Endothelial cell of hepatic sinusoid (primary cell): Measurements from ENCODE around the gene PDE6G.
"Not testable (repeated sequence)": the region's sequence is repeated elsewhere in the genome, so short reads cannot be mapped to it uniquely, and the experiment has no call there.

ENCODE experiments used
- in situ Hi-C: cut with HindIII; loops from 2 replicates; pipeline ENCODE4 v1.10.0; 2017; ENCODE audit warnings: low sequenced_read_pairs

Gene PDE6G

DNA sequence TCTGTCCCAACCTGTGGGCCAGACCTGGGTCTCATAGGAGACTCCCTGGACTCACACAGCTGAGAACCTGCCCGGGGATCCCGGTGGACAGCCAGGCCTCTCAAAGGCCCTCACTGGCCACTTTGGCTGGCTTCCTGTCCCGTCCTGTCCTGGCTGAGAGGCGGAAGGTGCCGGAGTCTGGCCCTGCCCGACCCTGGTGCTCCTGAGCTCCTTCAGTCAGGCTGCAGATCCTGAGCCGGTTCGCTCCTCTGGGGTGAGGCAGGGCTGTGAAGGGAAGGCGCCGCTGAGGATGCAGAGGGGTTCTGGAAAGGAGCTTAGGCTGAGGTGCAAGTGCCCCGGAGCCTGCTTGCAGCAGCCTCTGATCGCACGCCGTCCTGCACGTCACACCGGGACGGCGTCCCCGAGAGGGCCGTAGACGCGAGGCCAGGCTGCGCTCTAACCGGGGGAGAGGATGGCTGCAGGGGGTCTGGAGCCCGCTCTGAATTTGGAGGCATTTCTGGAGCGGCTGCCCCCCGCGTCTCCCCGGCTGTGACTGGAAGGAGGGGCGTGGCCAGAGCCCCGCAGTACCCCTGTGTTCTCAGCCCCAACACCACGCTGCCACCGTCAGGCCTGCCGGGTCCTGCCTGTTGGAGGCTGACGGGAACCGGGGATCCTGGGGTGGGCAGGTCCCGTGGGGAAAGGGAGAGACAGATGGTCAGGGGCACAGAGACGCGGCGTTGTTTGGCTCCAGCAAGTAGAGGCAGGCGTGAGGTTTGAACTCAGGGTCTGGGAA, 31.6 kb upstream of the PDE6G start:
- in situ Hi-C loops = loop anchor here (5.0 kb wide), 1 partner anchor 111 kb away; no protein-coding TSS in a partner anchor

DNA sequence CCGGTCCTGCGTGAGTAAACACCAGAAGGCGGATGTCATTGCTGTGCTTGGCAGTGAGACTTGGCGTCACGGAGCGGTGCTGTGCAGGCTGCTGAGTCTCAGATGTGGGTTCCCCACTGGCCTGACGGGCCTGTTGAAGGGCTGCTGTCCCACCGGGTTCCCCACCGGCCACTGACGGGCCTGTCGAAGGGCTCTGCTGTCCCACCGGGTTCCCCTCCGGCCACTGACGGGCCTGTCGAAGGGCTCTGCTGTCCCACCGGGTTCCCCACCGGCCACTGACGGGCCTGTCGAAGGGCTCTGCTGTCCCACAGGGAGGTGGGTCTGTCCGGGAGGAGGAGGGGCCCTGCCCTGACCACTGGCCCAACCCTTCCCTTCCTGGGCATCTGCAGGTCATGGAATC, 30.3 kb upstream of the PDE6G start:
- in situ Hi-C loops = loop anchor here (5.0 kb wide), 1 partner anchor 109 kb away; no protein-coding TSS in a partner anchor

GRCh38 chr17:81685108-81685507, 28.8 kb upstream of the PDE6G start:
- in situ Hi-C loops = loop anchor here (5.0 kb wide), 1 partner anchor 108 kb away; no protein-coding TSS in a partner anchor

- in situ Hi-C loops = no loop called here
These were observed 28.1 kb upstream of the PDE6G start for GRCh38 chr17:81684442-81684911.

GRCh38 chr17:81683584-81684441, 27.5 kb upstream of the PDE6G start, which contains the start of the genes ARL16 and HGS:
TSS of gene ARL16 (minus strand) at chr17:81683797. CDS start at chr17:81683753, 44 bp downstream.
TSS of gene HGS (plus strand) at chr17:81684011. CDS start at chr17:81684067, 56 bp downstream.
- in situ Hi-C loops = no loop called here

GRCh38 chr17:81683208-81683583, 26.9 kb upstream of the PDE6G start:
- in situ Hi-C loops = no loop called here

DNA sequence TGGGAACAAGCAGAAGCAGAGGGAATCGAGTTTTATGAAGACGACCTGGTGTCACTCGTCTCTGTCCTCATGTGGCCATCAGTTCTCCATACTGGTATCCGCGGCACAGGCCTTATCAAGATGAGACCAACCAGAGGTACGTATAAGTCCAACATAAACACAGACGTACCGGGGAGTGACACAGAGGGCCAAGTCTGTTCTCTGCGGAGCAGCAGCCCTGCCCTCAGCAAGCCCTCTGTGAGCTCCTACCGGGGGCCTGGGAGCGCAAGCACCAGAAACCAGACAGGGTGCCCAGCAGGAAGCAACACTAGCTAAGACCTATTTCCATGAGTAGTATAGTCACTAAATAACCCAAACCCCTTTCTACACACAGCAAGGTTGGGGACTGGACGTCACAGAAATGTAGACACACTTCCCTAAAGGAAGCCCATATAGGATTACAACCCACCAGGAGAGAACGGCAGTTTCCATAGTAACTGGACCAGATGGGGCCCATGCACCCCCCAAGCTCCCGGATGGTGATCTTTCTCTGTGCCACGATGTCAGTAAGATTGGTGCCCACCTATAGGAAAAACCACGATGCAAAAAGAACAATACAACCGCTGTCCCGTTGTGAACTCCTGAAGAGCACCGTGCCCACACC, 26.3 kb upstream of the PDE6G start:
- in situ Hi-C loops = no loop called here

DNA sequence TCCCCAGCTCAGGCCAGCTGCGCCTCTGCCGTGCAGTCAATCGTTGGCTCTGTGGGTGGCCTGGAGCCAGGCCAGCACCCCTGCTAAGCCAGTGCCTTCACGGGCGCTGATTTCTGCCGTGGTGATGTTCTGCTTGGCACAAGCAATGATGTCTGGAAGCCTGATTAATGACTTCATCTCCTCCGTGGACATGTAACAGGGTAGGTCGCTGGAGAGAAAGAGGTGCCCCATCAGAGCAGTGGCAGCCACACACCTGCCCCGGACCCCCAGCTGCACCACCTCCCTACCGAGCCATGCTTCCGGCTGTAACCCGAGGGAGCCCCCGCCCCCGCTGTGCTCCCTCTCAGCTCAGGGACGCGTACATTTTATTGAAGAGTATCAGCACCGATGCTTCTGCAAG, 25.3 kb upstream of the PDE6G start:
- in situ Hi-C loops = no loop called here

- in situ Hi-C loops = no loop called here
These were observed 23.8 kb upstream of the PDE6G start for GRCh38 chr17:81680150-81680549.

- in situ Hi-C loops = no loop called here
These were observed 20.6 kb upstream of the PDE6G start for GRCh38 chr17:81676906-81677305.

- in situ Hi-C loops = not testable (repeated sequence)
These were observed 19.3 kb upstream of the PDE6G start for GRCh38 chr17:81675515-81676221.

DNA sequence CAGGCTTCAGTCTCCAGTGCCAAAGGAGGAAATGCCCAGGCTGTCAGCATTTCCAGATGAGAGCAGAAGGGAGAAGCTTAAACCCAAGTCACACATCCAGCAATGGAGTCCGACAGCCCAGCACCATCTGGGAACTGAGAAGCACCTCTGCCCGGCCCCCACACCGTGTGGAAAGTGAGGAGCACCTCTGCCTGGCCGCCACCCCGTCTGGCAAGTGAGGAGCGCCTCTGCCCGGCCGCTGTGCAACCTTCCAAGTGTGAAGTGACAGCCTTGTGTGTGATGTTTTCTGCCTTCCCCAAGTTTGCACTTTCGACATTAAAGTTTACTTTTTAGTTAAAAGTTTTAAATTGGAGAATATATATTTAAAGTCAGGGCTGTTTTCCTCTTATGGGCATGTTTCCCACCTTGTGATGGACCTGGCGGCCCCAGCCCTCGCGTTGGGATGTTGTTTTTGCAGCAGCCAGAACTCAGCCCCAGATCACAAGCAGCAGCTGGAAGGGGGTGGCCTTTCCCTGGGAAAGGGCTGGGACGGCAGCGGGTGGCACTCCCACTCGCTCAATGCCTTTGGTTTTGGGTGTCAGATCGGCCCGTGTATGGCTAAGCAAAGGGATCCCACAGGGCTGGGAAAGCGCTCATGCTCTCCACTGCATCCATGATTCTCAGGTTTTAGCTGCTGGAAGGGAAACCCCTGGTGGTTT, 17.4 kb upstream of the PDE6G start:
- in situ Hi-C loops = no loop called here

DNA sequence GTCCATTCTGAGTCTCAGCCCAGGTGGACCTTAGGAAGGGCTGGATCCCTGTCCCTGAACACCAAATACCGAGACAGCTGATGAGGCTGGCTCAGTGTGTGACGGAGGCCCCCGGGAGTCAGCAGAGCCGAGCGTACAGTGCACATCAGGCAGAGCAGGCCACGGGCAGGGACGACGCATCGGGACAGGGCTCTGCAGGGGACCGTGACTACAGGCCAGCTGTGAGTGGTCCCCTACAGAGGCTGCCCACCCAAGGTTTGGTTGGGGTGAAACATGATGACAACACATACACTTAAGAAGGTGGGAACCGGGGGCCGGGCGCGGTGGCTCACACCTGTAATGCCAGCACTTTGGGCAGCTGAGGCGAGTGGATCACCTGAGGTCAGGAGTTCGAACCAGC, 16.6 kb upstream of the PDE6G start:
- in situ Hi-C loops = no loop called here

GRCh38 chr17:81672504-81672903, 16.2 kb upstream of the PDE6G start:
- in situ Hi-C loops = no loop called here

- in situ Hi-C loops = no loop called here
These were observed 11.4 kb upstream of the PDE6G start for GRCh38 chr17:81667754-81668153.

DNA sequence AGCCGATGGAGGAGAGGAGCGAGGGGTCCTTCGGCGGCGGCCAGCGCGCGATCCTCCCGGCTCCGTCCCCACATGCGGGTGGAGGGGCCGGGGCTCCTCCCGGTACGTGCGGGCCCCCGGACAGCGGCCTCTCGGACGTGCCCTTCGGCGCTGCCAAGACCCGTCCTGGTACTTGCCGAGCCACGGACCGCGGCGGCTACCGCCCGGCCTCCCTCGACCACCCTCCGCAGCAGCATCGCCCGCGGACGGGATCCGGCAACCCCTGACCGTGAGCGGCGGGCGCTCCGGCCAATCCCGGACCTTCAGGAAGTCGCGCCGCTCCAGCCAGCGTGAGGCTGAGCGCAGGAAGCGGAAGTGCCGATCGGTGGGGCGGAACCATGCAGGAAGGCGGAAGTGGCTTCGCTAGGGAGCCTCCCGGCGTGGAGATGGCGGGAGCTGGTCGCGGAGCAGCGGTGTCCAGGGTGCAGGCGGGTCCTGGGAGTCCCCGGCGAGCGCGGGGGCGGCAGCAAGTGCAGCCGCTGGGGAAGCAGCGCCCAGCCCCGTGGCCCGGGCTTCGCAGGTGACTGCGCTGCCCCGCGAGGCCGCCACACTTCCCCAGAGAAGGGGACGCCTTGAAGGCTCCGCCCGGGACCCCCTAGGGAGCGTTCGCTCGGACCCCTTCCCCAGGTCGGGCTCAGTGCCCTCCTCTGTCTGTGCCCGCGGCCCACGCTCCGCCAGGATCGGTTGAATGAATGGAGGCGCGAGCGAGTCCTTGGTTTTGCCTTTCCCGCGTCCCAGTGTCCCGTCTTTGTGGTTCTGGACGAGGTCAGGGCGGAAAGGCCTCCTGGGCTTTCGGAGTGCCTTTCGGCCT, 10.2 kb upstream of the PDE6G start, which contains the start of the genes CCDC137 and OXLD1:
Gene CCDC137, plus strand, starts transcription at position 396 of the 850 bp plus-strand sequence. Its CDS starts 30 bp downstream, at position 426.
Gene OXLD1, minus strand, starts transcription at position 264 of the 850 bp plus-strand sequence. Its CDS starts 28 bp downstream, at position 236.
- in situ Hi-C loops = no loop called here

DNA sequence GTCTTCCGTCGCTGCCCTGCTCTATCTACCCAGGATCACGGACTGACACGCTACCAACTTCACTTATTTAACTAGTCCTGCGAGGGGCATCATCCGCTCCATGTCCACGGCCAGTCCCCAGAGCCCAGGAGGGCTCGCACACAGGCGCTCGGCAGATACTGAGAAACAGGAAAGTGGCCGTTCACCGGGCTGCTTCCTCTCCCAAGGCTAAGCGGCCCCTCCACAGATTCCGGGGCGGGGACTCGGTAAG, 9.7 kb upstream of the PDE6G start:
- in situ Hi-C loops = no loop called here

- in situ Hi-C loops = no loop called here
These were observed 9.1 kb upstream of the PDE6G start for GRCh38 chr17:81665205-81666091.
